Measurements from ENCODE around the gene VEZF1.

VEZF1 gene

GRCh38 chr17:57955183-57955931, 32.7 kb downstream of the VEZF1 start, which contains the start of gene CUEDC1:
CUEDC1 (minus strand) TSS chr17:57955412; CDS start chr17:57885564, 69,848 bp downstream.
- H3K36me3 ChIP-seq (ENCODE audit: control insufficient read depth, low read length) = no peaks in the 10 kb centered on the region
- peak within 1 kb of the TSS; percentile 75 for H3K4me2 ChIP-seq (ENCODE audit: low read length)
- no peaks in the 10 kb centered on the region for H4K20me1 ChIP-seq (ENCODE audit: control insufficient read depth, insufficient read depth, low read depth, low read length)
- H3K9me3 ChIP-seq (ENCODE audit: control insufficient read depth, insufficient read depth, low read length) = no peaks in the 10 kb centered on the region
- no peaks in the 10 kb centered on the region; the same call in 1 of the 2 replicates for H3F3A ChIP-seq (ENCODE audit: control insufficient read depth, insufficient read depth)
- peaks cover 58% of the 10 kb centered on the region for H3K27me3 ChIP-seq (ENCODE audit: control insufficient read depth, low read length)
- H3K27ac ChIP-seq (ENCODE audit: low read depth, low read length) = no peak within 1 kb of the TSS
- no peaks in the 10 kb centered on the region for H3K9me2 ChIP-seq (replicated peaks; ENCODE audit: control insufficient read depth, low read length)
- no peaks in the 10 kb centered on the region for H3K79me2 ChIP-seq (ENCODE audit: control insufficient read depth, low read length)
- TF ChIP-seq CTCF (IDR thresholded peaks at IDR 0.05; ENCODE audit: low read depth, low read length, poor library complexity, severe bottlenecking) = peak; percentile 25
- TF ChIP-seq EZH2phosphoT487 (IDR thresholded peaks at IDR 0.05; ENCODE audit: borderline replicate concordance, low read length) = peak; percentile 90
- peaks cover 39% of the 10 kb centered on the region for H3K4me1 ChIP-seq (ENCODE audit: control insufficient read depth, low read length)
- H3K4me3 ChIP-seq (ENCODE audit: low read length) = peak within 1 kb of the TSS; percentile 59

- Histone ChIP-seq H3K9me3 (ENCODE audit: control insufficient read depth, insufficient read depth, low read length) (no peaks in the 10 kb centered on the region), H3K27ac (ENCODE audit: low read depth, low read length) (no peak overlapping the region), H3K9me2 (replicated peaks; ENCODE audit: control insufficient read depth, low read length) (no peaks in the 10 kb centered on the region), H3K79me2 (ENCODE audit: control insufficient read depth, low read length) (no peaks in the 10 kb centered on the region), H3K27me3 (ENCODE audit: control insufficient read depth, low read length) (peaks cover 51% of the 10 kb centered on the region), H4K20me1 (ENCODE audit: control insufficient read depth, insufficient read depth, low read depth, low read length) (no peaks in the 10 kb centered on the region), H3K36me3 (ENCODE audit: control insufficient read depth, low read length) (no peaks in the 10 kb centered on the region), H3K4me2 (ENCODE audit: low read length) (peak overlapping the region; percentile 61), H3F3A (ENCODE audit: control insufficient read depth, insufficient read depth) (peaks cover 2% of the 10 kb centered on the region; the same call in 1 of the 2 replicates), H3K4me3 (ENCODE audit: low read length) (peak overlapping the region; percentile 51), H3K4me1 (ENCODE audit: control insufficient read depth, low read length) (peaks cover 39% of the 10 kb centered on the region)
- peak; percentile 94; the same call in 1 of the 2 replicates for TF ChIP-seq EZH2phosphoT487 (IDR thresholded peaks at IDR 0.05; ENCODE audit: borderline replicate concordance, low read length)
- no peak for TF ChIP-seq CTCF (IDR thresholded peaks at IDR 0.05; ENCODE audit: low read depth, low read length, poor library complexity, severe bottlenecking)
These were observed 33.5 kb downstream of the VEZF1 start for GRCh38 chr17:57954397-57955182.

- Histone ChIP-seq H3K9me3 (ENCODE audit: control insufficient read depth, insufficient read depth, low read length) (no peaks in the 10 kb centered on the region), H3K4me2 (ENCODE audit: low read length) (no peak overlapping the region), H3K4me3 (ENCODE audit: low read length) (no peak overlapping the region), H3K27me3 (ENCODE audit: control insufficient read depth, low read length) (peaks cover 47% of the 10 kb centered on the region), H3F3A (ENCODE audit: control insufficient read depth, insufficient read depth) (peaks cover 2% of the 10 kb centered on the region; the same call in 1 of the 2 replicates), H4K20me1 (ENCODE audit: control insufficient read depth, insufficient read depth, low read depth, low read length) (no peaks in the 10 kb centered on the region), H3K27ac (ENCODE audit: low read depth, low read length) (no peak overlapping the region), H3K9me2 (replicated peaks; ENCODE audit: control insufficient read depth, low read length) (no peaks in the 10 kb centered on the region), H3K4me1 (ENCODE audit: control insufficient read depth, low read length) (peaks cover 40% of the 10 kb centered on the region), H3K79me2 (ENCODE audit: control insufficient read depth, low read length) (no peaks in the 10 kb centered on the region), H3K36me3 (ENCODE audit: control insufficient read depth, low read length) (no peaks in the 10 kb centered on the region)
- TF ChIP-seq EZH2phosphoT487 (IDR thresholded peaks at IDR 0.05; ENCODE audit: borderline replicate concordance, low read length) (no peak), CTCF (IDR thresholded peaks at IDR 0.05; ENCODE audit: low read depth, low read length, poor library complexity, severe bottlenecking) (no peak)
These were observed 34.2 kb downstream of the VEZF1 start for GRCh38 chr17:57953705-57954396.

Data from DOHH2 (cell line).